ENCODE results near the gene PFN3. TPM values are rescaled to one million over a fixed set of nuclear protein-coding genes. Genes with fewer than 3 reads are reported as not detected.
A peak's percentile ranks its signal among the peaks of the same experiment; 100 is the strongest.

PFN3 gene
- total RNA-seq, 1 experiment from 2014 or later = not detected

DNA sequence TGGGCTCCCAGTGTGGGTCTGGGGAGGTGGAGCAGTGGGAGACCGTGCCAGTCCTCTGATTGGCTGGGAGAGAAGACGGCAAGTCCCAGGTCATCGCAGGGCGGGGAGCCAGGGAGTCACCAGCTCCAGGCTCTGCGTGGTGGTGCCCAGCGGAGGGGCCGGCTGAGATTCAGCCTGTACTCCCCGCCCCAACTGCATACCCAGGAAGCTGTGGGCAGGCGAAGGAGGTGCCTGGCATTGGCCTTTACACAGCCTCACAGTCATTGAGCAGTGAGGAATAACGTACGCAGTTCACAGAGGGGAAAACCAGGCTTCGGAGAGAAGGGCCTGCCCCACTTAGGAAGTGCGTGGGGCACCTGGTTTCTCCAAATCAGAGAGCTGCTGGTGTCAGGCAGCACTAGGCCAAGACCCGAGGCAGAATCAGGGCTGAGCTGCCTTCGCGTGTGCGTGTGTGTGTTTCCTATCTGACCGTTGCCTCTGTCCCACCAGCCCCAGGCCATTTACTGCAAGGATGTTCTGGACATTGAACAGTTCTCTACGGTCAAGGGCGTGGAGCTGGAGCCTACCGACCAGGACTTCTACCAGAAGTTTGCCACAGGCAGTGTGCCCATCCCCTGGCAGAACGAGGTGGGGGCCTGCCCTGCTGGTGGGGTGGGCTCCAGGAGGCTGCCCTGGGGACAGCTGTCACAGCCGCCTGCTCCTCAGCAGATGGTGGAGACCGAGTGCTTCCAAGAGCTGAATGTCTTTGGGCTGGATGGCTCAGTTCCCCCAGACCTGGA is 39.9 kb upstream of the PFN3 start:
- Histone ChIP-seq H3K4me2 (no peak overlapping the region), H4K20me1 (ENCODE audit: insufficient read depth) (peaks cover 14% of the 10 kb centered on the region), H3K27ac (no peak overlapping the region), H3K79me2 (ENCODE audit: low read depth) (peaks cover 8% of the 10 kb centered on the region), H3K9me3 (ENCODE audit: insufficient read depth, low read depth) (no peaks in the 10 kb centered on the region), H3K4me1 (replicated peaks; ENCODE audit: insufficient read depth) (no peaks in the 10 kb centered on the region), H3K36me3 (ENCODE audit: low read depth) (no peaks in the 10 kb centered on the region; the same call in 1 of the 2 replicates), H2AFZ (no peak overlapping the region), H3K27me3 (ENCODE audit: insufficient read depth, low read depth) (no peaks in the 10 kb centered on the region), H3K4me3 (no peak overlapping the region), H3F3A (ENCODE audit: insufficient read depth, low read depth) (peaks cover 61% of the 10 kb centered on the region), H3K9me2 (ENCODE audit: insufficient read depth) (no peaks in the 10 kb centered on the region)
- DNase-seq = peak in 1 of 2 experiments; percentile 30
- intact Hi-C loops (cut with micrococcal nuclease; ENCODE audit: unreplicated experiment) = no loop called here
- BruUV-seq (replicated peaks) = no TSS peak
- ChIA-PET POLR2A (ENCODE audit: unreplicated experiment) (no interaction called here), CTCF (no interaction called here)
- TF ChIP-seq EZH2 (IDR thresholded peaks at IDR 0.05; ENCODE audit: low read depth) = no peak
- TF ChIP-seq, protein P1, sequence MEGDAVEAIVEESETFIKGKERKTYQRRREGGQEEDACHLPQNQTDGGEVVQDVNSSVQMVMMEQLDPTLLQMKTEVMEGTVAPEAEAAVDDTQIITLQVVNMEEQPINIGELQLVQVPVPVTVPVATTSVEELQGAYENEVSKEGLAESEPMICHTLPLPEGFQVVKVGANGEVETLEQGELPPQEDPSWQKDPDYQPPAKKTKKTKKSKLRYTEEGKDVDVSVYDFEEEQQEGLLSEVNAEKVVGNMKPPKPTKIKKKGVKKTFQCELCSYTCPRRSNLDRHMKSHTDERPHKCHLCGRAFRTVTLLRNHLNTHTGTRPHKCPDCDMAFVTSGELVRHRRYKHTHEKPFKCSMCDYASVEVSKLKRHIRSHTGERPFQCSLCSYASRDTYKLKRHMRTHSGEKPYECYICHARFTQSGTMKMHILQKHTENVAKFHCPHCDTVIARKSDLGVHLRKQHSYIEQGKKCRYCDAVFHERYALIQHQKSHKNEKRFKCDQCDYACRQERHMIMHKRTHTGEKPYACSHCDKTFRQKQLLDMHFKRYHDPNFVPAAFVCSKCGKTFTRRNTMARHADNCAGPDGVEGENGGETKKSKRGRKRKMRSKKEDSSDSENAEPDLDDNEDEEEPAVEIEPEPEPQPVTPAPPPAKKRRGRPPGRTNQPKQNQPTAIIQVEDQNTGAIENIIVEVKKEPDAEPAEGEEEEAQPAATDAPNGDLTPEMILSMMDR (conservative IDR thresholded peaks at IDR 0.05) = no peak

DNA sequence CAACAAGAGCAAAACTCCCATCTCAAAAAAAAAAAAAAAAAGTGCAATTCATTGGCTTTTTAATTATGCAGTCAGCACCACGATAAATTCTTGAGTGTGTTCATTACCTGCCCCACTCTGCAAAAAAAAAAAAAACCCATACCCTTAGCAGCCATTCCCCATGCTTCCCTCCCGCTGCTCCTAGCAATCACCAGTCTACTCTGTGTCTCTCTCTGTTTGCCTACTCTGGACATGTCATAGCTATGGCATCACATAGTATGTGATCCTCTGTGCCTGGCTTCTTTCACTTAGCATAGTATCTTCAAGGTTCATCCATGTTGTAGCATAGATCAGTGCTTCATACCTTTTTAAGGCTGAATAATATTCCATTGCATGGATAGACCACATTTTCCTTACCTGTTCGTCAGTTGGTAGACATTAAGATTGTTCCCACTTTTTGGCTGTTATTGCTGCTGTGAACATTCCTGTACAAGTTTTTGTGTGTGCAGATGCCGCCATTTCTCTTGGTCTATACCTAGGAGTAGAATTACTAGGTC is 39.1 kb upstream of the PFN3 start:
- Histone ChIP-seq H2AFZ (no peak overlapping the region), H3K9me3 (ENCODE audit: insufficient read depth, low read depth) (no peaks in the 10 kb centered on the region), H3K9me2 (ENCODE audit: insufficient read depth) (no peaks in the 10 kb centered on the region), H3K4me3 (no peak overlapping the region), H3K27me3 (ENCODE audit: insufficient read depth, low read depth) (no peaks in the 10 kb centered on the region), H3K27ac (no peak overlapping the region), H3F3A (ENCODE audit: insufficient read depth, low read depth) (peaks cover 60% of the 10 kb centered on the region), H3K4me1 (replicated peaks; ENCODE audit: insufficient read depth) (no peaks in the 10 kb centered on the region), H3K36me3 (ENCODE audit: low read depth) (no peaks in the 10 kb centered on the region; the same call in 1 of the 2 replicates), H3K79me2 (ENCODE audit: low read depth) (no peaks in the 10 kb centered on the region), H4K20me1 (ENCODE audit: insufficient read depth) (peaks cover 12% of the 10 kb centered on the region), H3K4me2 (no peak overlapping the region)
- peak in 1 of 2 experiments; percentile 19 for DNase-seq
- CTCF ChIA-PET = no interaction called here
- no TSS peak for BruUV-seq (replicated peaks)
- POLR2A ChIA-PET (ENCODE audit: unreplicated experiment) = no interaction called here
- no peak for TF ChIP-seq EZH2 (IDR thresholded peaks at IDR 0.05; ENCODE audit: low read depth)
- TF ChIP-seq, protein P1 (conservative IDR thresholded peaks at IDR 0.05) = no peak
- intact Hi-C loops (cut with micrococcal nuclease; ENCODE audit: unreplicated experiment) = no loop called here

DNA sequence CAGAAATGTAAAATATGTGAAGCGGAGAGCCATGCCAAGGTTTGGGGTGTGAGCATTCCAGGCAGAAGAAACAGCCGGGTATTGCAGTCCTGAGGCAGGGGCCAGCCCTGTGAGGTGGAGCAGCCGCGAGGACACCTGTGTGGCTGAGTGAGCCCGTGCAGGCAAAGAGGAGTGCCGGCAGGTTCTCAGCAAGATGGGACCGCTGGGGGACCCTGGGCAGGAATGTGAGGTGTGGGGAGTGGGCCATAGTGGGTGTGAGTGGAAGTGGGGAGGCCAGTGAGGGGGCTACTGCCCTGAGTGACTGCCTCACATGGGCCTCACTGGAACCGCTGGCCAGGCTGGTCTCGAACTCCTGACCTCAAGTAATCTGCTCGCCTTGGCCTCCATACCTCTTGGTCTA is 38.0 kb upstream of the PFN3 start:
- Histone ChIP-seq H2AFZ (no peak overlapping the region), H3K4me3 (no peak overlapping the region), H4K20me1 (ENCODE audit: insufficient read depth) (peaks cover under 1% of the 10 kb centered on the region; the same call in 1 of the 2 replicates), H3K36me3 (ENCODE audit: low read depth) (no peaks in the 10 kb centered on the region; the same call in 1 of the 2 replicates), H3K27me3 (ENCODE audit: insufficient read depth, low read depth) (no peaks in the 10 kb centered on the region), H3K4me1 (replicated peaks; ENCODE audit: insufficient read depth) (no peaks in the 10 kb centered on the region), H3K27ac (no peak overlapping the region), H3F3A (ENCODE audit: insufficient read depth, low read depth) (peaks cover 51% of the 10 kb centered on the region), H3K4me2 (no peak overlapping the region), H3K9me2 (ENCODE audit: insufficient read depth) (no peaks in the 10 kb centered on the region), H3K9me3 (ENCODE audit: insufficient read depth, low read depth) (no peaks in the 10 kb centered on the region), H3K79me2 (ENCODE audit: low read depth) (no peaks in the 10 kb centered on the region)
- ChIA-PET CTCF (interaction anchor here (0.8 kb wide), 1 partner anchor 247 kb away, joined by 3 read pairs; no protein-coding TSS in a partner anchor), POLR2A (ENCODE audit: unreplicated experiment) (no interaction called here)
- BruUV-seq (replicated peaks) = no TSS peak
- intact Hi-C loops (cut with micrococcal nuclease; ENCODE audit: unreplicated experiment) = no loop called here
- no peak for TF ChIP-seq EZH2 (IDR thresholded peaks at IDR 0.05; ENCODE audit: low read depth)
- TF ChIP-seq, protein P1 (conservative IDR thresholded peaks at IDR 0.05) = no peak
- no peak for DNase-seq
